Measurements from ENCODE around the gene DUT.

The DUT gene

DNA sequence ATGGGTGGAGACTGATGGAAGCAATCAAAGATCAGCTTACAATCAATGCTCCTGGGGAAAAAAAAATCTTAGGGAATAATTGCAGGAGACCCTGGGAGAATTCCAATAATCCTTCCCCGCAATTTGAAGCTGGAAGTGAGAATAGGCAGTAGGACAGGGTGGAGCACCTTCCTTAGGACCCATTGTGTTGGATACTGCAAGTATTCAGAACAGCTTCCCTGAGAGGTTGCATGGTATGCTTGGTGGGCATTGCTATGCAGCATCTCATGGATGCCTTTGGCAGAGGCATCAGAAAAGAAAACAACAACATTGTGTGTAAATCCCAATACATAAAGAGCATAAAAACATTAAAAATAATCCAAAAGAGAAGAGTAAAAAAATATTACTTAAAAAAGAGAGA lies 24.6 kb upstream of the DUT start:
- H3K4me3 ChIP-seq (ENCODE audit: low read depth, low read length), result no peak overlapping the region
- no peaks in the 10 kb centered on the region for H3K36me3 ChIP-seq
- DNase-seq, result no peak
- TF ChIP-seq, protein P1, sequence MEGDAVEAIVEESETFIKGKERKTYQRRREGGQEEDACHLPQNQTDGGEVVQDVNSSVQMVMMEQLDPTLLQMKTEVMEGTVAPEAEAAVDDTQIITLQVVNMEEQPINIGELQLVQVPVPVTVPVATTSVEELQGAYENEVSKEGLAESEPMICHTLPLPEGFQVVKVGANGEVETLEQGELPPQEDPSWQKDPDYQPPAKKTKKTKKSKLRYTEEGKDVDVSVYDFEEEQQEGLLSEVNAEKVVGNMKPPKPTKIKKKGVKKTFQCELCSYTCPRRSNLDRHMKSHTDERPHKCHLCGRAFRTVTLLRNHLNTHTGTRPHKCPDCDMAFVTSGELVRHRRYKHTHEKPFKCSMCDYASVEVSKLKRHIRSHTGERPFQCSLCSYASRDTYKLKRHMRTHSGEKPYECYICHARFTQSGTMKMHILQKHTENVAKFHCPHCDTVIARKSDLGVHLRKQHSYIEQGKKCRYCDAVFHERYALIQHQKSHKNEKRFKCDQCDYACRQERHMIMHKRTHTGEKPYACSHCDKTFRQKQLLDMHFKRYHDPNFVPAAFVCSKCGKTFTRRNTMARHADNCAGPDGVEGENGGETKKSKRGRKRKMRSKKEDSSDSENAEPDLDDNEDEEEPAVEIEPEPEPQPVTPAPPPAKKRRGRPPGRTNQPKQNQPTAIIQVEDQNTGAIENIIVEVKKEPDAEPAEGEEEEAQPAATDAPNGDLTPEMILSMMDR (IDR thresholded peaks at IDR 0.05; ENCODE audit: low read depth, low read length), result no peak
- no peak overlapping the region for H3K27ac ChIP-seq
- no peaks in the 10 kb centered on the region for H3K27me3 ChIP-seq (ENCODE audit: insufficient read depth, low read depth, severe bottlenecking)
- H3K9me3 ChIP-seq (ENCODE audit: severe bottlenecking), result no peaks in the 10 kb centered on the region

DNA sequence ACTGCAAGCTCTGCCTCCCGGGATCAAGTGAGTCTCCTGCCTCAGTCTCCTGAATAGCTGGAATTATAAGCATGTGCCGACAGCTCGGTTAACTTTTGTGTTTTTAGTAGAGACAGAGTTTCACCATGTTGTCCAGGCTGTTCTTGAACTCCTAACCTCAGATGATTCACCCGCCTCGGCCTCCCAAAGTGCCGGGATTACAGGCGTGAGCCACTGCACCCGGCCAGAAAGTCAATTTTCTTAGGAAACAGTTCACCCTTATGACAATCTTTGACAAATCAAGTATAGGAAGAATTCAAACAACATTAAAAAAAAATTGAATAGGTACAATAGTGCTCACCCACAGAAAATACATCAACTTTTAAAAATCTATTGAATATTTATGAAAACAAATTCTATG lies 23.6 kb upstream of the DUT start:
- Histone ChIP-seq H3K4me3 (ENCODE audit: low read depth, low read length) (no peak overlapping the region), H3K9me3 (ENCODE audit: severe bottlenecking) (no peaks in the 10 kb centered on the region), H3K27ac (no peak overlapping the region), H3K27me3 (ENCODE audit: insufficient read depth, low read depth, severe bottlenecking) (no peaks in the 10 kb centered on the region), H3K36me3 (no peaks in the 10 kb centered on the region)
- TF ChIP-seq, protein P1 (IDR thresholded peaks at IDR 0.05; ENCODE audit: low read depth, low read length), result no peak
- DNase-seq, result no peak

DNA sequence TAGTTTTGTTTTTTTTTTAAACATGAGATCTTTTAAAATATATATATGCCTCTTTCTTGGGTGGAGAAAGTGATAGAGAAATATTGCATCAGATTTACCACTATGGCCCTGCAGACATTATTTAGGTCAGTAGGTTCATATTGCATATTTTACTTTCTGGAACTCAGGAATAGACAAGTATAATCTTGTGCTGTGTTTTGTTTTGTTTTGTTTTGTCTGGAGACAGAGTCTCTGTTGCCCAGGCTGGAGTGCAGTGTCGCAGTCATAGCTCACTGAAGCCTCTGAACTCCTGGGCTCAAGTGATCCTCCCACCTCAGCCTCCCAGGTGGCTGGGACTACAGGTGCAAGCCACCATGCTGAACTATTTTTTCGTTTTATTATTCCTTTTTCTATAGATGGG lies 21.5 kb upstream of the DUT start:
- H3K27me3 ChIP-seq (ENCODE audit: insufficient read depth, low read depth, severe bottlenecking), result no peaks in the 10 kb centered on the region
- no peak overlapping the region for H3K4me3 ChIP-seq (ENCODE audit: low read depth, low read length)
- no peak for DNase-seq
- H3K9me3 ChIP-seq (ENCODE audit: severe bottlenecking), result no peaks in the 10 kb centered on the region
- TF ChIP-seq, protein P1 (IDR thresholded peaks at IDR 0.05; ENCODE audit: low read depth, low read length), result no peak
- no peak overlapping the region for H3K27ac ChIP-seq
- no peaks in the 10 kb centered on the region for H3K36me3 ChIP-seq

DNA sequence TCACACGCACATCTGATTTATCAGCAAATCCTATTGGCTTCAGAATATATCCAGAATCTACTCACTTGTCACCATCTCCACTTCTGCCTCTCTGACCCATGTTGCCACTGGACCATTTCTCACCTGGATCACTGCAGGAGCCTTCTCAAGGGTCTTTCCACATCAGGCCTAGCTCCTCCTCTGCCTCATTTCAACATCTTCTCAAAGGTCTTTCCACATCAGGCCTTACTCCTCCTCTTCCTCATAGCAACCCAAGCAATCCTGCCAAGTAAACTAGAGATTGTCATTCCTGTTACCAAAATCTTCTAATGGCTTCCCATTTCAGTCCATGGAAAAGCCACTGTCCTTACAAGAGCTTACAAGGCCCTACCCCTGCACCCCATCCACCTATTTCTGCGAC lies 18.0 kb upstream of the DUT start:
- Histone ChIP-seq H3K27ac (no peak overlapping the region), H3K4me3 (ENCODE audit: low read depth, low read length) (no peak overlapping the region), H3K27me3 (ENCODE audit: insufficient read depth, low read depth, severe bottlenecking) (no peaks in the 10 kb centered on the region), H3K9me3 (ENCODE audit: severe bottlenecking) (no peaks in the 10 kb centered on the region), H3K36me3 (no peaks in the 10 kb centered on the region)
- no peak for DNase-seq
- TF ChIP-seq, protein P1 (IDR thresholded peaks at IDR 0.05; ENCODE audit: low read depth, low read length), result no peak

DNA sequence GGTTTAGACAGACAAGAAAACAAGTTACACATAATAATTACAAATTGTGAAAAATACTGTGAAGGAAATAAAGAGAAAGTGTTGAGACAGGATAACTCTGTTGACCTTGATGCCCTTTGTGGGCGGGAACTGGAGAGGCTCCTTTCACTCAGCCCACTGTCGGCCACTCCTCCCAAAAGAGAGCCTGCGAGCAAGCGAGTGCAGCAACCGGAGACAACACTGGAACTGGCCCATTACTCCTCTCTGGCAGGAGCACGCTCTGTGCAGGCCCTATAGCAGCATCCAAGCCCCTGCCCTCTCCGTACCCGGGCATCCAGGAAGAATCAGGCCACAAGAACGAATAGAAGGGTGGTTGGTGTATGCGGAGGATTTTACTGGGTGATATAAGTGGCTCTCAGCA lies 16.2 kb upstream of the DUT start:
- TF ChIP-seq, protein P1 (IDR thresholded peaks at IDR 0.05; ENCODE audit: low read depth, low read length), result no peak
- DNase-seq, result no peak
- Histone ChIP-seq H3K4me3 (ENCODE audit: low read depth, low read length) (no peak overlapping the region), H3K27me3 (ENCODE audit: insufficient read depth, low read depth, severe bottlenecking) (no peaks in the 10 kb centered on the region), H3K27ac (no peak overlapping the region), H3K9me3 (ENCODE audit: severe bottlenecking) (no peaks in the 10 kb centered on the region), H3K36me3 (no peaks in the 10 kb centered on the region)

DNA sequence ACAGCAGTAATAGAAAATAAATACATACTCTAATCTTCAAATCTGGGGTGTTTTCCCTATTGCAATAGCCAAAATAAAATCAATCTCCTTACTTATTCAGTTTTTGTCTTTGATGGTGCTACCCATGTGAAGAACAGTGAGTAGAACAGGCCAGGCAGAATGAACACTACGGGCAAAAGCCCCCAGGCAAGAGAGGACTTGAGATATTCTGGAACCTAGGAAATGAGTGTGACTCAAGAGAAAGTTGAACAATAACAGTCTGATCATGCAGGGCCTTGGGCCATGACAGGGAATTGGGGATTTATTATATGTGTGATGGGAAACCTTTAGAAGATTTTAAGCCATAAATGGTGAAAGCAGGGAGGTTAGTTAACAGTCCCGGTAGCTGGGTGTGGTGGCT lies 14.0 kb upstream of the DUT start:
- no peak for DNase-seq
- TF ChIP-seq, protein P1 (IDR thresholded peaks at IDR 0.05; ENCODE audit: low read depth, low read length), result no peak
- Histone ChIP-seq H3K9me3 (ENCODE audit: severe bottlenecking) (no peaks in the 10 kb centered on the region), H3K27ac (no peak overlapping the region), H3K4me3 (ENCODE audit: low read depth, low read length) (no peak overlapping the region), H3K27me3 (ENCODE audit: insufficient read depth, low read depth, severe bottlenecking) (no peaks in the 10 kb centered on the region), H3K36me3 (no peaks in the 10 kb centered on the region)

All from WERI-Rb-1 (cell line).